Esophagus muscularis mucosa (tissue), 4 donors: ENCODE measurements around the gene TCP11.

ENCODE experiments used
- EP300 ChIP-seq: sonication (generic); formaldehyde crosslinking; IDR thresholded peaks from one replicate; pipeline ENCODE4 v1.6.1; 2017; ENCODE audit warnings: antibody characterized with exemption
- POLR2A ChIP-seq: fragments of 450-650 bp; IDR thresholded peaks from one replicate; pipeline ENCODE4 v1.6.1; 2017; ENCODE audit warnings: antibody characterized with exemption, moderate library complexity, mild to moderate bottlenecking, low read depth
- POLR2AphosphoS5 ChIP-seq, 2 donors: sonication (generic); formaldehyde crosslinking; IDR thresholded peaks; one replicate each; pipeline ENCODE4 v1.6.1; 2017; ENCODE audit warnings: antibody characterized with exemption in 2 of 2
- TF ChIP-seq, protein P1 (sequence below), 3 experiments: fragments of 200-600 bp in 2 of 3; fragments of 450-650 bp in 1 of 3; sonication (generic) in 2 of 3; IDR thresholded peaks; one replicate each; pipeline ENCODE4 v1.5.1; 2017 to 2019; ENCODE audit warnings: antibody characterized with exemption in 3 of 3, mild to moderate bottlenecking in 2 of 3, moderate library complexity in 1 of 3

DNA sequence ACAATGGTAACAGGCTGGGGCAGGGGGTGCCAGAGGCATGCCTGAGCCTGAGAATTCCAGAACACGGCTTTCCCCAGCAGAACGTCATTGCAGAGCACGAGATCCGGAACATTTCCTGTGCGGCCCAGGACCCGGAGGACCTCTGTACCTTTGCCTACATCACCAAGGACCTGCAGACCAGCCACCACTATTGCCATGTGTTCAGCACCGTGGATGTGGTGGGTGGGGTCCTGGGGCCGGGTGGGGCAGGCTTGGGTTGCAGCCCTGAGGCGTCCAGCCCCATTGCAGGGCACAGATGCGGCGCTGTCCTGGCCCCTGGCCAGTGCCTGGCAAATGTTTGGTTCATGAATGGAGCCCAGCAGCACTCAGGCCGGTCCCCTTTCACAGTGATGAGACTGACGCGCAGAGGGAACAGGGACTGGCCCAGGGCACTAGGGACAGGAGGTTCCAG, 57.1 kb downstream of the TCP11 start:
- TF ChIP-seq, protein P1, sequence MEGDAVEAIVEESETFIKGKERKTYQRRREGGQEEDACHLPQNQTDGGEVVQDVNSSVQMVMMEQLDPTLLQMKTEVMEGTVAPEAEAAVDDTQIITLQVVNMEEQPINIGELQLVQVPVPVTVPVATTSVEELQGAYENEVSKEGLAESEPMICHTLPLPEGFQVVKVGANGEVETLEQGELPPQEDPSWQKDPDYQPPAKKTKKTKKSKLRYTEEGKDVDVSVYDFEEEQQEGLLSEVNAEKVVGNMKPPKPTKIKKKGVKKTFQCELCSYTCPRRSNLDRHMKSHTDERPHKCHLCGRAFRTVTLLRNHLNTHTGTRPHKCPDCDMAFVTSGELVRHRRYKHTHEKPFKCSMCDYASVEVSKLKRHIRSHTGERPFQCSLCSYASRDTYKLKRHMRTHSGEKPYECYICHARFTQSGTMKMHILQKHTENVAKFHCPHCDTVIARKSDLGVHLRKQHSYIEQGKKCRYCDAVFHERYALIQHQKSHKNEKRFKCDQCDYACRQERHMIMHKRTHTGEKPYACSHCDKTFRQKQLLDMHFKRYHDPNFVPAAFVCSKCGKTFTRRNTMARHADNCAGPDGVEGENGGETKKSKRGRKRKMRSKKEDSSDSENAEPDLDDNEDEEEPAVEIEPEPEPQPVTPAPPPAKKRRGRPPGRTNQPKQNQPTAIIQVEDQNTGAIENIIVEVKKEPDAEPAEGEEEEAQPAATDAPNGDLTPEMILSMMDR (IDR thresholded peaks at IDR 0.05), result no peak
- TF ChIP-seq EP300 (no peak), POLR2A (no peak), POLR2AphosphoS5 (IDR thresholded peaks at IDR 0.05) (no peak)
